Stimulated activated CD4-positive, alpha-beta T cell treated with anti-CD3 and anti-CD28 coated beads, Interleukin-15, amount 100 ng/mL, for 48 hours (primary cell): ENCODE measurements around the gene CBFA2T3.

ENCODE experiments used
- DNase-seq, 2 donors: peaks; one replicate each; pipeline ENCODE4 v3.0.0-alpha.2; 2020; ENCODE audit warnings: low read depth in 2 of 2

Gene CBFA2T3

GRCh38 chr16:88962478-88963152 is 14.4 kb downstream of the CBFA2T3 start:
- DNase-seq: no peak

- no peak for DNase-seq
These were observed 16.0 kb downstream of the CBFA2T3 start for GRCh38 chr16:88961011-88961410.

GRCh38 chr16:88960516-88960915 is 16.5 kb downstream of the CBFA2T3 start:
- DNase-seq: no peak

- DNase-seq: no peak
These were observed 18.0 kb downstream of the CBFA2T3 start for GRCh38 chr16:88959022-88959421.

- no peak for DNase-seq
These were observed 19.0 kb downstream of the CBFA2T3 start for GRCh38 chr16:88957887-88958577.

GRCh38 chr16:88957433-88957767 is 19.6 kb downstream of the CBFA2T3 start:
- DNase-seq: no peak

GRCh38 chr16:88956546-88957432 is 20.2 kb downstream of the CBFA2T3 start:
- DNase-seq: no peak

GRCh38 chr16:88955906-88956305 is 21.1 kb downstream of the CBFA2T3 start:
- DNase-seq: no peak

- DNase-seq: no peak
These were observed 23.9 kb downstream of the CBFA2T3 start for GRCh38 chr16:88953003-88953690.

- no peak for DNase-seq
These were observed 25.0 kb downstream of the CBFA2T3 start for GRCh38 chr16:88951989-88952388.

GRCh38 chr16:88951501-88951900 is 25.5 kb downstream of the CBFA2T3 start:
- DNase-seq: no peak

GRCh38 chr16:88948781-88949490 is 28.1 kb downstream of the CBFA2T3 start:
- no peak for DNase-seq

GRCh38 chr16:88945473-88945872 is 31.5 kb downstream of the CBFA2T3 start:
- no peak for DNase-seq

GRCh38 chr16:88943741-88944140 is 33.3 kb downstream of the CBFA2T3 start:
- no peak for DNase-seq

GRCh38 chr16:88943131-88943664 is 33.8 kb downstream of the CBFA2T3 start:
- no peak for DNase-seq

GRCh38 chr16:88941913-88942909 is 34.8 kb downstream of the CBFA2T3 start:
- DNase-seq: peak in 1 of 2 donors; percentile 47

- DNase-seq: no peak
These were observed 35.9 kb downstream of the CBFA2T3 start for GRCh38 chr16:88940862-88941817.

- DNase-seq: no peak
These were observed 36.8 kb downstream of the CBFA2T3 start for GRCh38 chr16:88939972-88940861.
